ENCODE results near the gene DRD4. TPM values are rescaled to one million over a fixed set of nuclear protein-coding genes. Genes with fewer than 3 reads are reported as not detected.

The DRD4 gene
- total RNA-seq, 1 donor from 2014 or later, result 1.2 TPM

DNA sequence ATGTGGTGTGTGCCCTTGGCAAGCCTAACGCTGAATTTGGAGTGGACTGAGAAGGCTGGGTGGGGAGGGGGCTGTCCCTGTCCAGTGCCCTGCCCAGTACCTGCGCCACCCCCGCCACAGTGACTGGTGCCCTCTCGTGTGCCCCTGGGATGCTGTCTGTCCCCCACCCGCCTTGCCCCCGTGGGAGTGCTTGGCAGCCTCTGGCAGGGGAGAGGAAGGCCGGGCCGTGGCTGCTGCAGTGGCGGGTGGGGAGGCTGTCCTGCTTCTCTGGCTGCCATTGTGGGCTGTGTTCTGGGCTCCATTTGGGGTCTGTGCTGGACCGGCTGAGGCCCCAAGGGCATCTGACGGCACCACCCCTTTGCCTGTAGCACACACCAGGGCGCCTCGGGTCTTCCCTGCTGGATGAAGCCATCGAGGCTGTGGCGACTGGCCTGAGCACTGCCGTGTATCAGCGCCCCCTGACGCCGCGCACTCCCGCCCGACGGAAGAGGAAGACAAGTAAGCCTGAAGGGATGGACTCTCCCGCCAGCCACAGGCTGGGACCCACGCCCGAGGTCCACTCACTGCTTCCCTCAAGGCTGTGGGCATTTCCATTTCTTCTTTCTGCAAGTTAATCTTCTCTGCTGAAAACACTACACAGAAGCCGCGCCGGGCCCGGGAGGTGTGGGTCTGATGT lies 38.9 kb upstream of the DRD4 start:
- no peak for ATAC-seq
- intact Hi-C loops (cut with DNase I), result no loop called here

DNA sequence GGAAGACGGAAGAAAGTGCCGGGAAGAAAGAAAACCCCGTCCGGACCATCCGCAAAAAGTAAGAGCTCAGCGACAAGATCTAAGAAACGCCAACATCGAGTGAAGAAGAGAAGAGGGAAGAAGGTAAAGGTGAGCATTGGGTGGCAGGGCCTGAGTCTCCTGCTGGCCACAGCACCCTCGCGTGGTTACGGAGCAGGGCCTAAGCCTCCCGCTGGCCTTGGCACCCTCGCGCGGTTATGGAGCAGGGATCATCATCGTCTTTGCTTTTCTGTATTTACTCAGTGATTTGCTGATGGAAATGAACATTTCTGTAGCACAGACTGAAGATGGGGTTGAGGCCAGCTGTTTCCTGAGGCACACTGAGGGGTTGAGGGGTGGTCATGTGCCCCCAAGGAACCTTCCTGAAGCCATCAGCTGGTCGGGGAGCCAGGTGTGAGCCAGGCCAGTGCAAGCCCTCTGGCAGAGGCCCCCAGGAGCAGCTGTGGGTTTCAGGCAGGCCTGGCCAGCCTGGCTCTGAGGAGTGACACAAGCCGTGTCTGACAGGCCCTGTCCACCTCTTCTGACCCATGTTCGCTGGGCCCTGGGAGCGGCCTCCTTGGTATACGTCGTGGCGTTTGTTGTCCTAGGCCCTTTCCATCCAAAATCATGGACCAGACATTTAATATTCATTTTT lies 35.4 kb upstream of the DRD4 start:
- H3K27ac ChIP-seq, result no peak overlapping the region
- no peaks in the 10 kb centered on the region for H3K27me3 ChIP-seq
- TF ChIP-seq, protein P1, sequence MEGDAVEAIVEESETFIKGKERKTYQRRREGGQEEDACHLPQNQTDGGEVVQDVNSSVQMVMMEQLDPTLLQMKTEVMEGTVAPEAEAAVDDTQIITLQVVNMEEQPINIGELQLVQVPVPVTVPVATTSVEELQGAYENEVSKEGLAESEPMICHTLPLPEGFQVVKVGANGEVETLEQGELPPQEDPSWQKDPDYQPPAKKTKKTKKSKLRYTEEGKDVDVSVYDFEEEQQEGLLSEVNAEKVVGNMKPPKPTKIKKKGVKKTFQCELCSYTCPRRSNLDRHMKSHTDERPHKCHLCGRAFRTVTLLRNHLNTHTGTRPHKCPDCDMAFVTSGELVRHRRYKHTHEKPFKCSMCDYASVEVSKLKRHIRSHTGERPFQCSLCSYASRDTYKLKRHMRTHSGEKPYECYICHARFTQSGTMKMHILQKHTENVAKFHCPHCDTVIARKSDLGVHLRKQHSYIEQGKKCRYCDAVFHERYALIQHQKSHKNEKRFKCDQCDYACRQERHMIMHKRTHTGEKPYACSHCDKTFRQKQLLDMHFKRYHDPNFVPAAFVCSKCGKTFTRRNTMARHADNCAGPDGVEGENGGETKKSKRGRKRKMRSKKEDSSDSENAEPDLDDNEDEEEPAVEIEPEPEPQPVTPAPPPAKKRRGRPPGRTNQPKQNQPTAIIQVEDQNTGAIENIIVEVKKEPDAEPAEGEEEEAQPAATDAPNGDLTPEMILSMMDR (IDR thresholded peaks at IDR 0.05), result no peak
- H3K9me3 ChIP-seq, result no peaks in the 10 kb centered on the region
- intact Hi-C loops (cut with DNase I), result no loop called here
- H3K36me3 ChIP-seq, result peaks cover 97% of the 10 kb centered on the region
- DNase-seq, result no peak
- no peaks in the 10 kb centered on the region for H3K4me1 ChIP-seq
- no peak for ATAC-seq
- H3K4me3 ChIP-seq, result no peak overlapping the region

More for the DNA sequence above, 38.9 kb upstream of the DRD4 start:
- Histone ChIP-seq H3K36me3 (peaks cover 97% of the 10 kb centered on the region), H3K4me3 (no peak overlapping the region), H3K27ac (no peak overlapping the region), H3K27me3 (no peaks in the 10 kb centered on the region), H3K9me3 (no peaks in the 10 kb centered on the region), H3K4me1 (no peaks in the 10 kb centered on the region)
- TF ChIP-seq, protein P1 (IDR thresholded peaks at IDR 0.05), result no peak
- no peak for DNase-seq

DNA sequence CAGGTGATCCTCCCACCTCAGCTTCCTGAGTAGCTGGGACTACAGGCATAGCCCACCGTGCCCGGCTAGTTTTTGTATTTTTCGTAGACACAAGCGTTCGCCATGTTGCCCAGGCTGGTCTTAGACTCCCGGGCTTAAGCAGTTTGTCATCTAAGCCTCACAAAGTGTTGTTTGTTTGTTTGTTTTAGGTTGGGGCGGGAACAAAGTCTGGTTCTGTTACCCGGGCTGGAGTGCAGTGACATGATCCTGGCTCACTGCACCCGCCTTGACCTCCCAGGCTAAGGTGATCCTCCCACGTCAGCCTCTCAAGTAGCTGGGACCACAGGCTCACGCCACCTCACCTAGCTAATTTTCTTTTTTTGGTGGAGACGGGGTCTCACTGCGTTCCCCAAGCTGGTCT lies 33.9 kb upstream of the DRD4 start:
- Histone ChIP-seq H3K4me1 (no peaks in the 10 kb centered on the region), H3K27ac (no peak overlapping the region), H3K27me3 (no peaks in the 10 kb centered on the region), H3K4me3 (no peak overlapping the region), H3K9me3 (no peaks in the 10 kb centered on the region), H3K36me3 (peaks cover 99% of the 10 kb centered on the region)
- TF ChIP-seq, protein P1 (IDR thresholded peaks at IDR 0.05), result no peak
- intact Hi-C loops (cut with DNase I), result no loop called here
- DNase-seq (no peak), ATAC-seq (no peak)

DNA sequence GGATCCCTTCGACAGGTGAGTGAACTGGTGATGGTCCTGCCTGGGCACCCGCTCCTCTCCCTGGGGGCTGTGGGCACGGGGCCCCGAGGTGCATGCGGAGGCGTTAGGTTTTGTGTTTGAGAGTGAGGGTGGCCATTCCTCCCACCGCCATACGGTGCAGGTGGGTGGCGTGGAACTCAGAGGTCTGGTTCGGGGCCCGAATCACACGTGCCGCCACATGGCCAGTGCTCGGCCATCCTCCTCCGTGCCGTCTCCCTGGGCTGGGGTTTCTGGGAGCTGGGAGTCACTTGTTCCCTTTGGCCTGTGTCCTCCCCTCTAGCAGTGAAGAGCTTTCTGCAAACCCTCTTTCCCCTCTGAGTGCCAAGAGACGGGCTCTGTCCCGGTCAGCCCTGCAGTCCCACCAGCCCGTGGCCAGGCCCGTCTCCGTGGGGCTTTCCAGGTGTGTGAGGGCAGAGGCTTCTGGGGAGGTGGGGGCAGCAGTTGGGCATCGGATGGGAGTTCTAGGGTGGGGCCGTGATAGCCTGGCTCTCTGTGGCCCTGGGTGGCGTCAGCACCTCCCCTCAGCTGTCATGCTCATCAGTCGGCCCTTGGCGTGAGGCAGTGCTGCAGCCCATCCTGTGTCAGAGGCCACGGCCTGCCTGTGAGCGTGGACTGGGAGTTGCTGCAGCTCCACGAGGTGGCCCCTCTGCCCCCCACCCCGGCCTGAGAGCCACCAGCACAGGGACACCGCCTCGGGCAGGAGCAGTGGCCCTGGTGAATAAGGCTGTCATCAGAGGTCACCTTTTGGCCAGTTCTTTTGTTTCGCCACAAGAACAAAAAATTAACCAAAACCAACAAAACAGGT lies 31.6 kb upstream of the DRD4 start:
- H3K36me3 ChIP-seq, result peaks cover 100% of the 10 kb centered on the region
- no peaks in the 10 kb centered on the region for H3K27me3 ChIP-seq
- H3K4me3 ChIP-seq, result no peak overlapping the region
- H3K27ac ChIP-seq, result no peak overlapping the region
- no peak for DNase-seq
- no peaks in the 10 kb centered on the region for H3K9me3 ChIP-seq
- no peak for ATAC-seq
- intact Hi-C loops (cut with DNase I), result no loop called here
- H3K4me1 ChIP-seq, result no peaks in the 10 kb centered on the region
- TF ChIP-seq, protein P1 (IDR thresholded peaks at IDR 0.05), result no peak

DNA sequence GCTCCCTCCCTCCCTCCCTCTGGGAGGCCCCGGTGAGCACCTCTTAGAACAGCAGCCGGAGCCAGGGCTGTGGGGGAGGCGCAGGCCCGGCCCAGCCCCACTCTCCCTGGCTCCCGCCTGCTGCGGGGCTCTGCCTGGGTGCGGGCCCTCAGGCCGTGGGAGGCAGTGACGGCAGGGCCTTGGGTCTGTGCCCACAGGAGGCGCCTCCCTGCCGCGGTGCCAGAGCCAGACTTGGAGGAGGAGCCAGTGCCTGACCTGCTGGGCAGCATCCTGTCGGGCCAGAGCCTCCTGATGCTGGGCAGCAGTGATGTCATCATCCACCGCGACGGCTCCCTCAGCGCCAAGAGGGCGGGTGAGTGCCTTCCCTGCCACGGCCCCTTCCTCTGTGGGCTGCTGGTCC lies 30.8 kb upstream of the DRD4 start:
- DNase-seq, result peak; percentile 88
- peaks cover 100% of the 10 kb centered on the region for H3K36me3 ChIP-seq

More for the DNA sequence above, 30.8 kb upstream of the DRD4 start:
- H3K27ac ChIP-seq, result no peak overlapping the region
- peak; percentile 84 for ATAC-seq
- H3K9me3 ChIP-seq, result no peaks in the 10 kb centered on the region
- intact Hi-C loops (cut with DNase I), result no loop called here
- no peak overlapping the region for H3K4me3 ChIP-seq
- no peaks in the 10 kb centered on the region for H3K4me1 ChIP-seq
- H3K27me3 ChIP-seq, result no peaks in the 10 kb centered on the region
- TF ChIP-seq, protein P1 (IDR thresholded peaks at IDR 0.05), result no peak

Data from upper lobe of right lung (tissue), 1 donor.